ENCODE data around the gene ARHGEF1.
A peak's percentile ranks its signal among the peaks of the same experiment; 100 is the strongest.

ARHGEF1 gene

DNA sequence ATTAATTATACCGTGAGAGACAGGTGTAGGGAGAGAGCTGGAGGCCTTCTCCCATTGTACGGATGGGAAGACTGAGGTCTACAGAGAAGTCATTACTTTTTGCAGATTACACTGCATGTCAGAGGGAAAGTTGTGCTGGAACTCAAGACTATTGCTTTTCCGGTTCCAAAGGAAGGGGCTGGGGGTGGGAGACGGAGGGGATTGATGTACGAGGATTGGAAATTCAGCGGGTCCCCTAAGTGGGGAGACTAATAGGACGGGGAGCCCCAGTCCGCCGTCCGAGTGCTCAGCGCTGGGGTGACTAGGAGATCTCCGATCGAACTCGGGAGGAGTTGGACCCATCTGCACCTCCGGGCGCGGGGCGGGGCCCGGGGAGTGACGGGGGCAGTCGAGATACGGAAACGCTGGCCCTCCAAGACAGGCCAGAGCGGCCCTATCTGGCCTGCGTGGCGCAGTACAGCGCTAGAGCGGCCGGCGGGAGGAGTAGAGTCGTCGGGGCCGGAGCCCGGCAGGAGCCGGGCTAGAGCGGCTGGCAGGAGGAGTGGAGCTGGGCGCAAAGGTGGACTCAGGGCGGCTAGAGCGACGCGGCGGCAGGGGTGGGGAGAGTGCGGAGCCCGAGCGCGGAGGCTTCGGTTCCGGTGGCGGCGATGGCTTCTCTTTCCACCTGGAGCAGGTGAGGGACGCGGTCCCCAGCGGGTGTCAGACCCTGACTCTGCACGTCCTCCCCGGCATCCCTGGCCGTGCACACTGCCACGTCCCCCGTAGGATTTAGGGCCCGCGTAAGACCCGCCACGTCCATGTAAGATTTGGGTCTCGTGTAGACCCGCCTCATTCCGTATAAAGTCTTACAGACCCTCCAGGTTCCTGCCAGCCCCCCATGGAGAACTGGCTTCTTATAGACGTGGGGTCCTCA, 1.1 kb downstream of the ARHGEF1 start:
- peak overlapping the region; percentile 95 for H3K4me3 ChIP-seq (ENCODE audit: low read length)

DNA sequence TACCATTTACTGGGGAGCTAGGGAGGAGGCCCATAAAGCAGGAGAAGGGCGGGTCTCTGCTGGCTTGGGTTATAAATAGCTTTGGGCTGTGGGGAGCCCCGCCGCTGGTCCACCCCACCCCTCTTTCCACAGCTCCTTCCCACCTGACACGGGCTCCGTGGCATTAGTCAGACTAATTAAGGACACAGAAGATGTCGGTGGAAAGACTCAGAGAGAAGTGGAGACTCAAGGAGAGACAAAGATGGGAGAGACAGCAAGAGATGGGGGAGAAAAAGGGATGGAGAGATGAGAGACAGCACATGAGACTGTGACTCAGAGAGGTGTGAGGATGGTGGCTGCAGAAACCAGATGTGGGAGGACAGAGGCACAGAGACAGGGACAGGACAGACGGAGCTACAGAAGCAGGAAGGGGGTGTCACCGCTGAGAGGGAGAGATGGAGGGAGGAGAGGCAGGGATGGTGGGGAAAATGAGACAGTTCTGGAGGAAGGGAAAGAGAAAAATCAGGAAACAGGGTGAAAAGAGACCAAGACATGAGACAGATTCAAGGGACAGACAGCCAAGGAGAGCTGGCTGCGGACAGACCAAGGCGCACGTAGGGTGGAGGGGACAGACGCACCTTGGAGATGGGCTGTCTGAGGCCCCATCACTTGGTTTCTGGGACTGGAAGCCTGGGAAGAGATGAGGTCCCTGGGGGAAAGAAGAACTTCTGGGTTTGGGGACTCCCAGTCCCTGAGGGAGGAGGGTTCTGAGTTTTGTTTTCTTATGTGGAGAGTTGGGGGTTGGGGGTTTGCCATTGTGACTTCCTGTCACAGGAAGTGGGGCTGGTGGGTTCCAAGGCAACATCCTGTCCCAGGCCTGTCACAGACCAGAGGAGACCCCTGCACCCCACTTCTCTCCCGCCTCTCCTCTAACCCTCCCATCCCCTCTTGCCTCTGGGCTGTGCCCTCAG, 4.1 kb downstream of the ARHGEF1 start:
- TF ChIP-seq ZNF274 (IDR thresholded peaks at IDR 0.05; ENCODE audit: low read depth, low read length): no peak
- peak overlapping the region; percentile 60; the same call in 1 of the 2 replicates for H3K4me3 ChIP-seq (ENCODE audit: low read length)

More for the DNA sequence above, 1.1 kb downstream of the ARHGEF1 start:
- no peak for TF ChIP-seq ZNF274 (IDR thresholded peaks at IDR 0.05; ENCODE audit: low read depth, low read length)

DNA sequence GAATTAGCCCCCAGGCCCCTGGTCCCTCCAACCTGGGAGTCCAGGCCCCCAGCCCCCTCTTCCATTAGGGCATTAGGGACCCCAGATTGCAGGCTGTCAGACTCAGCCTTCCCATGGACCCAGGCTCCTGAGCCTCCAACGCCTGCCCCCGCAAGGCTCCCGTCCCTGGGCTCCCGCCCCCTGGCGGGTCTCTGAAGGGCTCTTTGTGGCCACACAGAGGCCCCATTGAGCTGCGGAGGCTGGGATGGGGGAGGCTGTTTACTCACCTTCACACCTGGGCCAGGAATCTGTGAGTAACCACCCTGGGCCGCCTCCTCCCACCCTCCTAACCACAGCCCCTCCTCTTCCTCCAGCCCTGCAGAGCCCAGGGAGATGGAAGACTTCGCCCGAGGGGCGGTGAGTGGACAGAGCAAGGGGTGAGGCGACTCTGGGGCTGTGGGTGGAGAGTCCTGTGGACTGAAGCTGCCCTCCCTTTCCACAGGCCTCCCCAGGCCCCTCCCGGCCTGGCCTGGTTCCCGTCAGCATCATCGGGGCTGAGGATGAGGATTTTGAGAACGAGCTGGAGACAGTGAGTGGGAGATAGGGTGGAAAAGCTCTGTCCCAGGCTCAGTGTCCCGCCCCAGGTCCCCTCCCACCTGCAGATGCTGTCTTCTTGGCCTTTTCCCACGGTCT, 4.9 kb downstream of the ARHGEF1 start:
- peak overlapping the region; percentile 60; the same call in 1 of the 2 replicates for H3K4me3 ChIP-seq (ENCODE audit: low read length)

DNA sequence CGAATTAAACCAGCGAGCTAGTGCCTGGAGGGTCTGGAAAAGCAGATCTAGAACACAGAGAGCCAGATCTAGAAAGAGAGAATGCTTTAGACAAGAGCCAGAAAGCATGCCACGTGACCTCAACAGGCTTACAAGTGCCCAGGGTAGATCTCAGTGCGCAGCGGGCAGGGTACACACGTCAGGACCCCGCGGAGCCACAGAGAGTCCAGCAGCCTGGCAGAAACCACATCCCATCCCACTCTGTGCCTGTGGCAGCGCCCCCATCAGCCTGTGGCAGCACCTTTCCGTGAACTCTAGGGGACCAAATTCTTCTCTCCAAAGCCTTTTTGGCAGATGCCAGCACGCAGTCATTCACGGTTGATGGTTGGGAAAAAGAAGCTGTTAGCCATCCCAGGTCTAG, 5.9 kb downstream of the ARHGEF1 start:
- H3K4me3 ChIP-seq (ENCODE audit: low read length): no peak overlapping the region
- no peak for TF ChIP-seq ZNF274 (IDR thresholded peaks at IDR 0.05; ENCODE audit: low read depth, low read length)

More for the DNA sequence above, 4.9 kb downstream of the ARHGEF1 start:
- TF ChIP-seq ZNF274 (IDR thresholded peaks at IDR 0.05; ENCODE audit: low read depth, low read length): no peak

DNA sequence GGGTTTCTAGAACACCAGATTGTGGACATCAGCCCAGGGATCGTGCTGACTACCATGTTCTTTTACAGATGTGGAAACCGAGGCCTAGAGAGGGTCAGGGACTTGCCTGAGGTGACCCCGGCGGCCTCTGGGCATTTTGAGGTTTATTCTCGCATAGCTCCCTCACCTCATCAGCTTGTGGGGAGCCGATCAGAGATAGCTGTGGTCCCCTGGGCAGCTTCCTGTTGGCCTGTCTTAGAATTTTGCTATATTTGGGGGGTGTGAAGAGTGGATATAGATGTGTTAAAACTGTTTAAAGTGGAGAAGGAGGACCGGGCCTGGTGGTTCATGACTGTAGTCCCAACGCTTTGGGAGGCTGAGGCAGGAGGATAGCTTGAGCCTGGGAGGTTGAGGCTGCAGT, 6.9 kb downstream of the ARHGEF1 start:
- TF ChIP-seq ZNF274 (IDR thresholded peaks at IDR 0.05; ENCODE audit: low read depth, low read length): no peak
- H3K4me3 ChIP-seq (ENCODE audit: low read length): no peak overlapping the region

DNA sequence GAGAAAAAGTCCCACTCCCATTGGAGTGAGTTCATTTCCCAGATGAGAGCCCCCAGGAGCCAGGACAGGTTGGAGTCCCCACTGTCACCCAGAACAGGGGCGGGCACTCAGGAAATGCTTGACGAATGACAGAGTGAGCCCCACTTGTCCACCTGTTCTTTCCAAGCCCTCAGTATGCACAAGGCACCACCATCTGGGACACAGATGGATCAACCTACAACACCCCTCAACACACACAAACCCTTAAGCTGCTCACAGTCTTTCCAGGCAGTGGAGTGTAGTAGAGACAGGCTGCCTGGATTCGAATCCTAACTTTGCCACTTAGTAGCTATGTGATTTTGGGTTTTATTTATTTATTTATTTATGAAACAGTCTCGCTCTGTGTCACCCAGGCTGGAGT, 8.0 kb downstream of the ARHGEF1 start:
- no peak overlapping the region for H3K4me3 ChIP-seq (ENCODE audit: low read length)
- no peak for TF ChIP-seq ZNF274 (IDR thresholded peaks at IDR 0.05; ENCODE audit: low read depth, low read length)

DNA sequence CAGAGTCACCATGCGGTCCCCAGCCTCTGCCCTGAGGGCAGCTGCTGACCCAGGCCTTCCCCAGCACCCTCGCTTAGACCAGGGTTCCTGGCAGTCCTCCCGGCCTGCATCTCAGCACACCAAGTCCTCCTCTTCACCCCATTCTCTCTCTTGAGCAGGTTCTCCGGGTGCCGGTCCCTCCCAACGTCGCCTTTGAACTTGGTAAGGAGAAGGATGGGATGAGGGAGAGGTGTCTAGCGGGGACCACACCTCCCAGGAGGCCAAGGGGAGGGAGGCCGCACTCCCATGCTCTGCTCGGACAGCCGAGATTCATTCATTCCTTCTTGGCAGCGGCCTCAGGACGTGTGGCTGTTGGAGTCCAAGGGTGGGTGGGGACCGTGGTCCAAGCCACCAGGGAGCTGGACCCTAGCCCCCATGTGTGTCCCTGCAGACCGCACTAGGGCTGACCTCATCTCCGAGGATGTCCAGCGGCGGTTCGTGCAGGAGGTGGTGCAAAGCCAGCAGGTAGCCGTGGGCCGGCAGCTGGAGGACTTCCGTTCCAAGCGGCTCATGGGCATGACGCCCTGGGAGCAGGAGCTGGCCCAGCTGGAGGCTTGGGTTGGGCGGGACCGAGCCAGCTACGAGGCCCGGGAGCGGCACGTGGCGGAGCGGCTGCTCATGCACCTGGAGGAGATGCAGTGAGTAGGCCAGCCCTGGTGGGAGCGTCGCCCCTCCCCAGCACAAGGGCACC, 9.4 kb downstream of the ARHGEF1 start:
- TF ChIP-seq ZNF274 (IDR thresholded peaks at IDR 0.05; ENCODE audit: low read depth, low read length): no peak
- no peak overlapping the region for H3K4me3 ChIP-seq (ENCODE audit: low read length)

DNA sequence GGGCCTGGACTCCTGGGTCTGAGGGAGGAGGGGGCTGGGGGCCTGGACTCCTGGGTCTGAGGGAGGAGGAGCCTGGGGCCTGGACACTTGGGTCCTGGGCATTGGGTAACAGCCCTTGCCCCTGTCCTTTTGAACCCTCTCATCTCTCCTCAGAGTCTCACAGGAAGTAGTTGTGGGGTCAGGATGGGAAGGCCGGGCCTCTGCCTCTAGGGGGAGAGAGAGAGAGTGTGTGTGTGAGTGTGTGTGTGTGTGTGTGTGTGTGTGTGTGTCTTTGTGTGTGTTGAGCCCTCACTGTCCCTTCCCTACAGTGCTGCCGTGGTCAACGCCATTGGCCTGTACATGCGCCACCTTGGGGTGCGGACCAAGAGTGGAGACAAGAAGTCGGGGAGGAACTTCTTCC, 10.9 kb downstream of the ARHGEF1 start:
- no peak for TF ChIP-seq ZNF274 (IDR thresholded peaks at IDR 0.05; ENCODE audit: low read depth, low read length)

DNA sequence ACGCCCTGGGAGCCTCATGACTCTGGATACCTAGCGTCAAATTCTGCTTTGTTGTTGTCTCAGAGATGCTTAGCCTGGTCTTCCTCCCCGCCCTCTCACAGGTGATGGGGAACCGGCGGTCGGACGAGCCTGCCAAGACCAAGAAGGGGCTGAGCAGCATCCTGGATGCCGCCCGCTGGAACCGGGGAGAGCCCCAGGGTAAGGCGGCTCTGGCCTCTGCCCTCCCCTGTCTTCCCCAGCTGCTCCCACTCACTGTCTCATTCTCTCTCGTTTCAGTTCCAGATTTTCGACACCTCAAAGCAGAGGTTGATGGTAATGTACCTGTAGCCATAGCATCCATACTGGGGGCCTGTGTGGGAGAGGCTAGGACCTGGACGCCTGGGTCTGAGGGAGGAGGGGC, 11.4 kb downstream of the ARHGEF1 start:
- no peak for TF ChIP-seq ZNF274 (IDR thresholded peaks at IDR 0.05; ENCODE audit: low read depth, low read length)
- no peak overlapping the region for H3K4me3 ChIP-seq (ENCODE audit: low read length)

More for the DNA sequence above, 10.9 kb downstream of the ARHGEF1 start:
- no peak overlapping the region for H3K4me3 ChIP-seq (ENCODE audit: low read length)

DNA sequence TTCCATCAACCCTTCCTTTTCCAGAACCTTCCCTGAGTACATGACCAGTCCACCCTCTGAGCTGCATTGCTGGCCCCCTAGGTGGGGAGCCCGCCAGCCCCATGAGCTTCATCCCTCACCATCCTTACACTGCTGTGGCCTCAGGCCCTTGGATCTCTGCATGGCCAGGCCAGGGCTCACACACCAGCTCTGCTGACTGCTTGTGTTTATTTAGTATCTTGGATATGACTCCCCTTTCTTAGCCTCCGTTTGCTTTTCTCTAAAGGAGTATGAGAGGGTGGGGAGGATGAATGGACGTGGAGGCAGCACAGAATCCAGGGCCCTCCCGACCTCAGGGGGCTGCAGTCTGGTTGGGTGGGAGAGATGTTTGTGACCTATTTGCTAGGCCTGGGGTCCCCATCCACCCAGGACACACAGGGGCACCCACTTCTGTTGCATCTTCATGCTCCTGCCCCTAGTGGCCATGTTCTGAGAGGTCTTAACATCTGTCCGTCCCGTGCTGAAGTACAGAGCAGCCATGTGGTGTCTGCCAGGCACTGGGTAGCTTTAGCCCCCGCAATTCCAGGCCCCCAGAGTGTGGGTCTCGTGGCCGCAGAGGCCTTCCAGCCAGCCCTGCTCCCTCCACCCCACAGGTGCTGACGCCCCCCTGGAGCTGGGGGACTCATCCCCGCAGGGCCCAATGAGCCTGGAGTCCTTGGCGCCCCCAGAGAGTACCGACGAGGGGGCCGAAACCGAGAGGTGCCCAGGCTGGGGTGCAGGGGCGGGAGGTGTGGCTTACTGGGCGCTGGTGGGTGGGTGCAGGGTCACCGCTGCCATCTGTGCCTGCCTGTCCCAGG, 13.0 kb downstream of the ARHGEF1 start:
- no peak for TF ChIP-seq ZNF274 (IDR thresholded peaks at IDR 0.05; ENCODE audit: low read depth, low read length)
- H3K4me3 ChIP-seq (ENCODE audit: low read length): no peak overlapping the region

DNA sequence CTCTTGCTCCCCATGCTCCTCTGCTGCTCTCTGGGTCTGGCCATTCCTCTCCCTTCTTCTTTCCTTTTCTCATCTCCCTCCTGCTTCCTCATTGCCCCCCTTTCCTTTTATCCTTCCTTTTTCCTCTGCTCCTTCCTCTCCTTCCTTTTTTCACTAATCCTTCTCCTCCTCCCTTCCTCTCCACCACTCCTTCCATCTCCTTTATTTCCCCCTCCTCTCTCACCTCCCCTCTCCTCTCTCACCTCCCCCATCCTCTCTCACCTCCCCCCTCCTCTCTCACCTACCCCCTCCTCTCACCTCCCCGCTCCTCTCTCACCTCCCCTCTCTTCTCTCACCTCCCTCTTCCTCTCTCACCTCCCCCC, 13.6 kb downstream of the ARHGEF1 start:
- no peak overlapping the region for H3K4me3 ChIP-seq (ENCODE audit: low read length)
- TF ChIP-seq ZNF274 (IDR thresholded peaks at IDR 0.05; ENCODE audit: low read depth, low read length): no peak

DNA sequence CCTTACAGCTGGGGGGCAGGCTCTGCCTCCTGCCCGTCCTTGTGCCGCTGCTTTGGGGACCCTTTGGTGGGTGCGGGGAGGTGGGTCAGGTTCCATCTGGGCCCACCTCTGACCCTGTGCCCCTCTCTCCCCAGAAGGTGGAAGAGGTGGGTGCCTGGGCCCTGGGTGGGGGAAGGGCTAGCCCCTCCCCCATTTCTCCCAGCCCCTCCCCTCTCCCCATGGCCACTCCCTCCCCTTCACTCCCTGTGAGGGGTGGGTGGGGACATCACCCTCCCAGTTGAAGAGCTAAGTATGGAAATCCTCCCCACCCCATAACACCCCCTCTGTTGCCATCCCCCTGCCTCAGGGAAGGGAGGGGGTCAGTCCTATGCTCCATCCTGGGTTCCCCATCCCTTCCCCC, 14.2 kb downstream of the ARHGEF1 start:
- no peak for TF ChIP-seq ZNF274 (IDR thresholded peaks at IDR 0.05; ENCODE audit: low read depth, low read length)
- H3K4me3 ChIP-seq (ENCODE audit: low read length): no peak overlapping the region

DNA sequence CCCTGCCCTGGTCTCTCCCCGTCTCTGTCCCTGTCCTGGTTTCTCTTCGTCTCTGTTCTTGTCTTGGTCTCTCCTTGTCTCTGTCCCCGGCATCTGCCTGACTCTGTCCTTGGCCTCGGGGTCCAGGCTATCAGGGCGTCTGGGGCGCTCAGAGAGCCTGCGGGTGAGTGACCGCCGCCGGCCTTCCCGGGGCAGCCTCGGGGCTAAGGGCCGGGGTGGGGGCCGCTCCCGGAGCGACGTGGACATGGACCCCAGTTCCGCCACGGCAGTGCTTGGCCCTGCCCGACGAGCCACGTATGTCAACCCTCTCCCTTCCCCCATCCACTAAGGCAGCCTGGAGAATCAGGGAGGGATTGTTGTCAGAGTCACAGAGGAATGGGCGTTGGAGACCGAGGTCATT, 14.8 kb downstream of the ARHGEF1 start:
- H3K4me3 ChIP-seq (ENCODE audit: low read length): no peak overlapping the region
- no peak for TF ChIP-seq ZNF274 (IDR thresholded peaks at IDR 0.05; ENCODE audit: low read depth, low read length)
